Heart right ventricle (tissue), 16 donors: ENCODE measurements around the gene HABP2. TPM values are rescaled to one million over a fixed set of nuclear protein-coding genes. Genes with fewer than 3 reads are reported as not detected.

Experiments used
- ATAC-seq, 8 donors: fragments of 200-7000 bp; cut with Tn5 transposase; one replicate each; pipeline ENCODE4 v1.9.1; 2020; ENCODE audit warnings: mild to moderate bottlenecking in 8 of 8, moderate library complexity in 8 of 8, moderate number of reproducible peaks in 1 of 8
- DNase-seq, 2 donors: peaks; one replicate each; pipeline ENCODE4 v3.0.0-alpha.2; 2020
- H3K27ac ChIP-seq, 10 donors: fragments of 200-600 bp; sonication (generic) in 2 of 10; one replicate each; pipeline versions ENCODE4 v1.5.0 to v1.8.0; 2020 to 2022; ENCODE audit warnings: mild to moderate bottlenecking in 3 of 10
- H3K27me3 ChIP-seq, 7 donors: fragments of 200-600 bp; one replicate each; pipeline ENCODE4 v1.8.0; 2021 to 2022; ENCODE audit warnings: mild to moderate bottlenecking in 2 of 7
- H3K36me3 ChIP-seq, 9 donors: fragments of 200-600 bp; sonication (generic) in 1 of 9; one replicate each; pipeline versions ENCODE4 v1.5.0 to v1.8.0; 2020 to 2022; ENCODE audit warnings: mild to moderate bottlenecking in 2 of 9
- H3K4me1 ChIP-seq, 9 donors: fragments of 200-600 bp; sonication (generic) in 1 of 9; one replicate each; pipeline versions ENCODE4 v1.5.0 to v1.8.0; 2020 to 2022; ENCODE audit warnings: mild to moderate bottlenecking in 4 of 9
- H3K4me3 ChIP-seq, 10 donors: fragments of 200-600 bp; sonication (generic) in 2 of 10; one replicate each; pipeline versions ENCODE4 v1.5.0 to v1.8.0; 2020 to 2022; ENCODE audit warnings: mild to moderate bottlenecking in 7 of 10, moderate library complexity in 2 of 10
- H3K9me3 ChIP-seq, 11 donors: fragments of 200-600 bp in 10 of 11; sonication (generic) in 2 of 11; one replicate each; pipeline versions ENCODE4 v1.5.0 to v1.8.0; 2013 to 2022; ENCODE audit warnings: mild to moderate bottlenecking in 2 of 11, control low read depth in 1 of 11, moderate library complexity in 1 of 11
- CTCF ChIP-seq, 9 donors: fragments of 200-600 bp; sonication (generic) in 2 of 9; IDR thresholded peaks; one replicate each; pipeline versions ENCODE4 v1.5.0 to v1.8.0; 2021 to 2022; ENCODE audit warnings: antibody characterized with exemption in 9 of 9, mild to moderate bottlenecking in 5 of 9, moderate library complexity in 1 of 9
- WGBS, 2 donors: extraction: QIAGEN DNeasy Blood & Tissue Kit; methylation state at CpG; one replicate each; pipeline ENCODE4 v1.1.7; 2013; ENCODE audit warnings: inconsistent platforms in 1 of 2; 5-methylcytosine and 5-hydroxymethylcytosine counted together
- intact Hi-C, 10 donors: fragments of 100-400 bp; cut with DNase I; formaldehyde crosslinking; loops; one replicate each; pipeline versions ENCODE4 v1.11.1 to v1.14.2; 2022
- polyA plus RNA-seq, 2 donors: library from polyadenylated mRNA; stranded (reverse); fragments of 200-250 nt; gene quantifications; one replicate each; pipeline ENCODE4 v1.2.3, GENCODE V29; 2013
- total RNA-seq, 10 donors: library from RNA; stranded (reverse); fragmentation: NEBNext Ultra II Directional in 3 of 10; extraction: Animal tissue kit (Norgen Biotek cat#: 25700) in 3 of 10; gene quantifications; one replicate each; pipeline versions ENCODE4 v1.2.1 to v1.2.4, GENCODE V29; 2021 to 2023
- donor health status: Arrhythmogenic right ventricular cardiomyopathy.
- donor health status: ischemic (EF 13 %, LVEDD 7.1; RV severe dilation, severe dysfunction).
- donor health status: healthy with polysubstance abuse.
- donor health status: DM: no; HTN: yes; CAD: no.
- donor health status: DM: no; HTN: no; CAD: no.
- donor health status: ischemic (EF 25% LVEDD 6.9; RV normal size, moderate dysfunction).
- donor health status: ischemic (EF 25% LVEDD 5.7; RV mildly dilated, moderate dysfunction).
- donor health status: healthy.
- donor health status: DM: yes; HTN: yes; CAD: no.
- donor health status: Ischemic cardiomyopathy.
- donor health status: ischemic (EF 35%, LVEDD 5.7; RV mildly dilated, moderate dysfunction).
- donor health status: nonischemic (EF 11% LVEDD 7.7; RV severe dilation, severe dysfunction).
- donor health status: DM: yes; HTN: yes; CAD: no.
- donor health status: PGD.
- donor health status: ischemic (EF 29% LVEDD 5.4; RV normal size, mild dysfunction).
- donor health status: nonischemic (EF 23%, LVEDD 6.1; RV moderate dilation, normal function).

Gene HABP2
- total and polyA plus RNA-seq, 12 donors = 0.12 to 0.51 TPM; not detected in 10

- peaks cover 0 to 58% (median 8%) of the 10 kb centered on the region in 9 donors for H3K4me1 ChIP-seq
- H3K36me3 ChIP-seq = peaks cover 0 to 82% (median 4%) of the 10 kb centered on the region in 9 donors
- no peak for ATAC-seq
- 63 to 72% methylated on average over 8 of the region's 8 CpGs for WGBS, 2 donors
- intact Hi-C loops = no loop called here
- peaks cover 0 to 18% (median 13%) of the 10 kb centered on the region in 7 donors for H3K27me3 ChIP-seq
- no peaks in the 10 kb centered on the region for H3K9me3 ChIP-seq
- DNase-seq = no peak
- H3K4me3 ChIP-seq = no peak overlapping the region
- TF ChIP-seq CTCF (IDR thresholded peaks at IDR 0.05) = no peak
- H3K27ac ChIP-seq = peak overlapping the region in 5 of 10 donors; percentile 3 to 91 (median 10)
Measured at GRCh38 chr10:113621799-113622198, 68.9 kb downstream of the HABP2 start.

GRCh38 chr10:113622831-113623230 lies 70.0 kb downstream of the HABP2 start:
- no peak for TF ChIP-seq CTCF (IDR thresholded peaks at IDR 0.05)
- intact Hi-C loops = no loop called here
- DNase-seq (no peak), ATAC-seq (no peak)
- Histone ChIP-seq H3K4me3 (no peak overlapping the region), H3K27me3 (peaks cover 0 to 13% (median 5%) of the 10 kb centered on the region in 7 donors), H3K4me1 (peaks cover 0 to 57% (median 15%) of the 10 kb centered on the region in 9 donors), H3K9me3 (no peaks in the 10 kb centered on the region), H3K27ac (peak overlapping the region in 5 of 10 donors; percentile 5 to 91 (median 36)), H3K36me3 (peaks cover 0 to 80% (median 4%) of the 10 kb centered on the region in 9 donors)
- WGBS, 2 donors = 57 to 59% methylated on average over 4 of the region's 4 CpGs

- H3K27ac ChIP-seq = peak overlapping the region in 9 of 10 donors; percentile 54 to 93 (median 83)
- TF ChIP-seq CTCF (IDR thresholded peaks at IDR 0.05) = no peak
- H3K4me3 ChIP-seq = no peak overlapping the region
- intact Hi-C loops = no loop called here
- DNase-seq (no peak), ATAC-seq (peak in 2 of 8 donors; percentile 21 to 46)
- peaks cover 0 to 75% (median 24%) of the 10 kb centered on the region in 9 donors for H3K4me1 ChIP-seq
- WGBS, 2 donors = 76 to 82% methylated on average over 10 of the region's 10 CpGs
- peaks cover 0 to 80% (median 4%) of the 10 kb centered on the region in 9 donors for H3K36me3 ChIP-seq
- peaks cover 0 to 9% (median 0%) of the 10 kb centered on the region in 7 donors for H3K27me3 ChIP-seq
- no peaks in the 10 kb centered on the region for H3K9me3 ChIP-seq
Measured at GRCh38 chr10:113625461-113626186, 72.8 kb downstream of the HABP2 start.

- peak in 7 of 8 donors; percentile 31 to 78 (median 62) for ATAC-seq
- DNase-seq = peak in 1 of 2 donors; percentile 36
- Histone ChIP-seq H3K9me3 (no peaks in the 10 kb centered on the region), H3K4me1 (peaks cover 0 to 87% (median 24%) of the 10 kb centered on the region in 9 donors), H3K27me3 (peaks cover 0 to 5% (median 0%) of the 10 kb centered on the region in 7 donors), H3K36me3 (peaks cover 0 to 81% (median 6%) of the 10 kb centered on the region in 9 donors), H3K4me3 (no peak overlapping the region), H3K27ac (peak overlapping the region; percentile 1 to 93 (median 80))
- intact Hi-C loops = no loop called here
- no peak for TF ChIP-seq CTCF (IDR thresholded peaks at IDR 0.05)
- 13 to 20% methylated on average over 5 of the region's 5 CpGs for WGBS, 2 donors
Measured at GRCh38 chr10:113626809-113627355, 74.0 kb downstream of the HABP2 start.
